ENCODE results near the gene PNPLA7. TPM values are rescaled to one million over a fixed set of nuclear protein-coding genes. Genes with fewer than 3 reads are reported as not detected.

Gene PNPLA7
- total and polyA plus RNA-seq, 2 of the 13 experiments (the other 11 are each of a cell fraction or from before 2014, with no cell fraction given), result 0.42 to 1.5 TPM

DNA sequence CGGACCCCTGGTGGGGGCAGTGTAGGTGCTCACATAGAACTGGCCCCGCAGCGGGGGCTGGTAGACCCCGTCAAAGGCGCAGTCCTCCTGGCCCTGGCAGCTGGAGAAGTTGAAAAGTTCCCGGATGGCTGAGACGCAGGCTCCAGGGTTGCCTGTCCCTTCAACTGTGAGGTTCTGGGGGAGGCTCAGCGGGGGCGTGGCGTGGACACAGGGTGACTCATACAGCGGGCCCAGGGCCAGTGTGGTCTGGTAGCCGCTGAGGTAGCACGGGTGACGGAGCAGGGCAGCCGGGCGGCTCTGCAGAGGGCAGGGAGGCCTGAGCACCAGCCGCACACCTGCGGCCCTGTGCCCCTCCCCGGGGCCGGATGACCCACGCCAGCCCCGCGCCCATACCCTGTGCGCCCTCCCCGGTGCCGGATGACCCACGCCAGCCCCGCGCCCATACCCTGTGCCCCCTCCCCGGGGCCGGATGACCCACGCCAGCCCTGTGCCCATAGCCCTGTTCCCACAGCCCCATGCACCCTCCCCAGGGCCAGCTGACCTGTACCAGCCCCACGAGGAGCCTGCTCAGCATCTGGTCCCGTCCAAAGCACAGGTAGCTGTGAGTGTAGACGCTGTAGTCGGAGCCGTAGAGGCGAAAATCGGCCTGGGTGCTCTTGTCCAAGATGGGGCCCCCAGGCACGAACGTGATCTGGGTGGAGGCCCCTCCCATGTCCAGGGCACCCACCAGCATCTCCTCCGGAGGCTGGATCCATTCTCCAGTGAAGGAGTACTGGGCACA lies 114.0 kb downstream of the PNPLA7 start (continued):
- TF ChIP-seq HINFP (CRISPR knock-in tag; IDR thresholded peaks at IDR 0.05; ENCODE audit: low read depth) (no peak), HOXA9 (CRISPR knock-in tag; IDR thresholded peaks at IDR 0.05; ENCODE audit: borderline replicate concordance) (no peak), MLXIP (CRISPR knock-in tag; IDR thresholded peaks at IDR 0.05; ENCODE audit: borderline replicate concordance) (no peak), SOX5 (CRISPR knock-in tag; IDR thresholded peaks at IDR 0.05; ENCODE audit: borderline replicate concordance) (no peak), NFKBIZ (CRISPR knock-in tag; IDR thresholded peaks at IDR 0.05) (no peak), CREB1 (IDR thresholded peaks at IDR 0.05) (0 out of 2 replicates have a peak, but pooled peaks have one; percentile 18), CREB1 (CRISPR knock-in tag; IDR thresholded peaks at IDR 0.05) (no peak), KDM2A (CRISPR knock-in tag; IDR thresholded peaks at IDR 0.05; ENCODE audit: borderline replicate concordance, low read depth) (peak; percentile 81), HOXA3 (CRISPR knock-in tag; IDR thresholded peaks at IDR 0.05) (0 out of 2 replicates have a peak, but pooled peaks have one; percentile 23), RXRA (CRISPR knock-in tag; IDR thresholded peaks at IDR 0.05) (no peak), ZNF660 (CRISPR knock-in tag; IDR thresholded peaks at IDR 0.05; ENCODE audit: borderline replicate concordance, low read depth) (no peak), ZNF451 (CRISPR knock-in tag; IDR thresholded peaks at IDR 0.05) (no peak), DMAP1 (CRISPR knock-in tag; IDR thresholded peaks at IDR 0.05) (no peak), ZNF230 (CRISPR knock-in tag; IDR thresholded peaks at IDR 0.05) (no peak), ZBTB38 (CRISPR knock-in tag; IDR thresholded peaks at IDR 0.05) (no peak), MXD4 (CRISPR knock-in tag; IDR thresholded peaks at IDR 0.05) (no peak), SATB2 (CRISPR knock-in tag; IDR thresholded peaks at IDR 0.05) (no peak), PCBP2 (optimal IDR thresholded peaks at IDR 0.05; ENCODE audit: low read depth, low read length, poor library complexity, severe bottlenecking) (no peak), KMT2B (CRISPR knock-in tag; IDR thresholded peaks at IDR 0.05) (no peak), ZNF20 (CRISPR knock-in tag; IDR thresholded peaks at IDR 0.05) (no peak)
- TF ChIP-seq, protein P1, sequence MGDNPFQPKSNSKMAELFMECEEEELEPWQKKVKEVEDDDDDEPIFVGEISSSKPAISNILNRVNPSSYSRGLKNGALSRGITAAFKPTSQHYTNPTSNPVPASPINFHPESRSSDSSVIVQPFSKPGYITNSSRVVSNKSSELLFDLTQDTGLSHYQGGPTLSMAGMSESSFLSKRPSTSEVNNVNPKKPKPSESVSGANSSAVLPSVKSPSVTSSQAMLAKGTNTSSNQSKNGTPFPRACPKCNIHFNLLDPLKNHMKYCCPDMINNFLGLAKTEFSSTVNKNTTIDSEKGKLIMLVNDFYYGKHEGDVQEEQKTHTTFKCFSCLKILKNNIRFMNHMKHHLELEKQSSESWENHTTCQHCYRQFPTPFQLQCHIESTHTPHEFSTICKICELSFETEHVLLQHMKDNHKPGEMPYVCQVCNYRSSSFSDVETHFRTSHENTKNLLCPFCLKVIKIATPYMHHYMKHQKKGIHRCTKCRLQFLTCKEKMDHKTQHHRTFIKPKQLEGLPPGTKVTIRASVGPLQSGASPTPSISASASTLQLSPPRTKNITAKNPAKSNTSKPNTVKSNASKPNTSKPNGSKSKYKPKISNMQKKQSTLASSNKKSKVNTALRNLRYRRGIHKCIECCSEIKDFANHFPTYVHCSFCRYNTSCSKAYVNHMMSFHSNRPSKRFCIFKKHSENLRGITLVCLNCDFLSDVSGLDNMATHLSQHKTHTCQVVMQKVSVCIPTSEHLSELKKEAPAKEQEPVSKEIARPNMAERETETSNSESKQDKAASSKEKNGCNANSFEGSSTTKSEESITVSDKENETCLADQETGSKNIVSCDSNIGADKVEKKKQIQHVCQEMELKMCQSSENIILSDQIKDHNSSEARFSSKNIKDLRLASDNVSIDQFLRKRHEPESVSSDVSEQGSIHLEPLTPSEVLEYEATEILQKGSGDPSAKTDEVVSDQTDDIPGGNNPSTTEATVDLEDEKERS (CRISPR knock-in tag; IDR thresholded peaks at IDR 0.05), result no peak
- TF ChIP-seq, protein P2, sequence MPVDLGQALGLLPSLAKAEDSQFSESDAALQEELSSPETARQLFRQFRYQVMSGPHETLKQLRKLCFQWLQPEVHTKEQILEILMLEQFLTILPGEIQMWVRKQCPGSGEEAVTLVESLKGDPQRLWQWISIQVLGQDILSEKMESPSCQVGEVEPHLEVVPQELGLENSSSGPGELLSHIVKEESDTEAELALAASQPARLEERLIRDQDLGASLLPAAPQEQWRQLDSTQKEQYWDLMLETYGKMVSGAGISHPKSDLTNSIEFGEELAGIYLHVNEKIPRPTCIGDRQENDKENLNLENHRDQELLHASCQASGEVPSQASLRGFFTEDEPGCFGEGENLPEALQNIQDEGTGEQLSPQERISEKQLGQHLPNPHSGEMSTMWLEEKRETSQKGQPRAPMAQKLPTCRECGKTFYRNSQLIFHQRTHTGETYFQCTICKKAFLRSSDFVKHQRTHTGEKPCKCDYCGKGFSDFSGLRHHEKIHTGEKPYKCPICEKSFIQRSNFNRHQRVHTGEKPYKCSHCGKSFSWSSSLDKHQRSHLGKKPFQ (CRISPR knock-in tag; IDR thresholded peaks at IDR 0.05; ENCODE audit: insufficient replicate concordance), result no peak

Measured in HepG2 (cell line).